GM12878 (cell line): ENCODE results near the gene SMOC2. TPM values are rescaled to one million over a fixed set of nuclear protein-coding genes. Genes with fewer than 3 reads are reported as not detected.

Experiments
- ATAC-seq: fragments of 200-7000 bp; cut with Tn5 transposase; 3 replicates; pipeline ENCODE4 v1.9.1; 2020; ENCODE audit warnings: mild to moderate bottlenecking, moderate library complexity
- BruUV-seq: library from RNA; stranded (reverse); fragments of 400-500 nt; replicated peaks from 2 replicates; lab custom pipeline; 2021; lab: Mats Ljungman, UMichigan
- CTCF ChIA-PET: fragments of 300-600 bp; sonication (Branson Sonifier 250); formaldehyde crosslinking; extraction: SDS; loops from one replicate; lab custom pipeline; 2021; ENCODE audit warnings: inconsistent platforms; lab: Yijun Ruan, JAX
- POLR2A ChIA-PET: fragments of 350-600 bp; formaldehyde crosslinking; extraction: SDS; loops from one replicate; lab custom pipeline; 2021; ENCODE audit warnings: inconsistent platforms; lab: Charles Lee
- RAD21 ChIA-PET: fragments of 300-600 bp; sonication (Branson Sonifier 250); formaldehyde crosslinking; loops from one replicate; lab custom pipeline; 2023; ENCODE audit warnings: antibody characterized with exemption; ENCODE audit not compliant: unreplicated experiment; lab: Charles Lee
- SMC1A ChIA-PET: fragments of 300-600 bp; sonication (Branson Sonifier 250); formaldehyde crosslinking; loops from one replicate; lab custom pipeline; 2023; ENCODE audit not compliant: unreplicated experiment, uncharacterized antibody; lab: Charles Lee
- DNase-seq: peaks from one replicate; pipeline ENCODE4 v3.0.0-alpha.2; 2011; ENCODE audit warnings: low read depth, low spot score
- FAIRE-seq: peaks from 3 replicates; lab custom pipeline; 2011; peaks lifted over from hg19 to GRCh38; lab: Jason Lieb, UNC
- H2AFZ ChIP-seq: 2 replicates; pipeline ENCODE4 v1.6.0; 2011; ENCODE audit warnings: low read depth, low read length, control low read depth; ENCODE audit not compliant: control insufficient read depth
- H3K27ac ChIP-seq: 2 replicates; pipeline ENCODE4 v1.5.1; 2011; ENCODE audit warnings: control low read depth; ENCODE audit not compliant: control insufficient read depth, insufficient read depth
- H3K27me3 ChIP-seq, 2 experiments: replicated peaks in 1 of 2; 2 replicates each; pipeline versions ENCODE4 v1.6.0 to v1.6.1; 2011; ENCODE audit warnings: low read length in 1 of 2; ENCODE audit not compliant: control insufficient read depth in 2 of 2, insufficient read depth in 2 of 2
- H3K36me3 ChIP-seq, 2 experiments: 2 replicates each; pipeline ENCODE4 v1.5.1; 2011; ENCODE audit warnings: low read length in 1 of 2; ENCODE audit not compliant: control insufficient read depth in 2 of 2, insufficient read depth in 2 of 2
- H3K4me1 ChIP-seq: 2 replicates; pipeline ENCODE4 v1.6.1; 2011; ENCODE audit warnings: mild to moderate bottlenecking, low read length, moderate library complexity, mixed read lengths; ENCODE audit not compliant: control insufficient read depth, insufficient read depth
- H3K4me2 ChIP-seq: 2 replicates; pipeline ENCODE4 v1.6.0; 2011; ENCODE audit warnings: control low read depth; ENCODE audit not compliant: control insufficient read depth, insufficient read depth
- H3K4me3 ChIP-seq: fragments of 200-600 bp; sonication (generic); 2 replicates; pipeline ENCODE4 v1.5.1; 2016
- H3K79me2 ChIP-seq: 2 replicates; pipeline ENCODE4 v1.6.0; 2011; ENCODE audit warnings: low read length; ENCODE audit not compliant: control insufficient read depth, insufficient read depth
- H3K9ac ChIP-seq: 2 replicates; pipeline ENCODE4 v1.8.0; 2011; ENCODE audit warnings: low read length, control low read depth, mixed read lengths; ENCODE audit not compliant: control insufficient read depth, insufficient read depth
- H3K9me3 ChIP-seq: replicated peaks from 3 replicates; pipeline ENCODE4 v1.5.1; 2011; ENCODE audit warnings: mild to moderate bottlenecking, low read length; ENCODE audit not compliant: control insufficient read depth, insufficient read depth
- H4K20me1 ChIP-seq: 2 replicates; pipeline ENCODE4 v1.6.0; 2011; ENCODE audit not compliant: control insufficient read depth, insufficient read depth
- RELA ChIP-seq: fragments of 450-650 bp; IDR thresholded peaks from 2 replicates; pipeline ENCODE4 v1.8.0; 2014; ENCODE audit warnings: borderline replicate concordance; ENCODE audit not compliant: partially characterized antibody
- ZNF207 ChIP-seq: fragments of 450-650 bp; IDR thresholded peaks from 2 replicates; pipeline ENCODE4 v1.6.1; 2014; ENCODE audit warnings: antibody characterized with exemption, mild to moderate bottlenecking, borderline replicate concordance
- WGBS: methylation state at CpG from one replicate; pipeline ENCODE4 v1.1.6; 2016; ENCODE audit warnings: low lambda C conversion rate; ENCODE audit not compliant: insufficient replicate concordance, insufficient coverage; ENCODE audit errors: missing lambda C conversion rate; 5-methylcytosine and 5-hydroxymethylcytosine counted together
- in situ Hi-C: fragments of 300-500 bp; cut with MboI; formaldehyde crosslinking; loops from 9 replicates; pipeline ENCODE4 v1.14.3; 2018; ENCODE audit warnings: mixed read lengths
- intact Hi-C: fragments of 100-400 bp; cut with micrococcal nuclease; formaldehyde crosslinking; loops from one replicate; pipeline ENCODE4 v1.14.2; 2022; ENCODE audit not compliant: unreplicated experiment
- polyA plus RNA-seq, 11 experiments: library from polyadenylated mRNA; depleted of rRNA in 4 of 11; unstranded in 6 of 11; stranded (reverse) in 5 of 11; fragments of >200 nt; fragmentation: Nextera tagmentation in 4 of 11; fragmentation: Illumina TruSeq in 1 of 11; extraction: Ambion mirVana in 4 of 11; extraction: Trizol in 1 of 11; gene quantifications; 1 replicate in 1 of 11; 2 replicates in 10 of 11; pipeline versions ENCODE4 v1.2.1 to v1.2.3, GENCODE V29; 2011 to 2016; ENCODE audit warnings: inconsistent platforms in 2 of 11, missing spikeins in 2 of 11, low read depth in 1 of 11
- total RNA-seq, 4 experiments: library from RNA; depleted of rRNA in 3 of 4; stranded (reverse); fragments of >200 nt in 3 of 4; fragmentation: Illumina TruSeq in 1 of 4; extraction: Trizol in 1 of 4; gene quantifications; 2 replicates each; pipeline versions ENCODE4 v1.2.1 to v1.2.3, GENCODE V29; 2013 to 2021
- TF ChIP-seq, protein P1 (sequence below): fragments of 450-650 bp; IDR thresholded peaks from 2 replicates; pipeline ENCODE4 v1.6.1; 2017; ENCODE audit warnings: borderline replicate concordance
- TF ChIP-seq, protein P2 (sequence below): IDR thresholded peaks from 2 replicates; pipeline ENCODE4 v1.6.1; 2011; ENCODE audit warnings: borderline replicate concordance, low read depth, mild to moderate bottlenecking, moderate library complexity, low read length; ENCODE audit not compliant: insufficient read depth, poor library complexity, severe bottlenecking

SMOC2 gene
- total and polyA plus RNA-seq, 10 of the 15 experiments (the other 5 are each of a cell fraction or from before 2014, with no cell fraction given): 0.10 to 0.12 TPM; not detected in 8

DNA sequence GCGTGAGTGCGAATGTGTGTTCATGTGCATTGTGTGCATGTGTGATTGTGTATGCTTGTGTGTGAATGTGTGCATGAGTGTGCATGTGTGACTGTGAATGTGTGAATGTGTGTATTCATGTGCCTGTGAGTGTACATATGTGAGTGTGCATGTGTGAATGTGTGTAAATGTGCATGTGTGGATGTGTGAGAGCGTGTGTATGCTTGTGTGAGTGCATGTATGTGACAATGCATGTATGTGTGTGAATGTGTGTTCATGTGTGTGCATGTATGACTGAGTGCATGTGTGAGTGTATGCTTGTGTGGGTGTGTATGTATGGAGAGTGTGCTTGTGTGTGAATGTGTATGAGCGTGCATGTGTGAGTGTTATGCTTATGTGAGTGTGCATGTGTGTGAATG lies 77.4 kb downstream of the SMOC2 start:
- TF ChIP-seq, protein P1, sequence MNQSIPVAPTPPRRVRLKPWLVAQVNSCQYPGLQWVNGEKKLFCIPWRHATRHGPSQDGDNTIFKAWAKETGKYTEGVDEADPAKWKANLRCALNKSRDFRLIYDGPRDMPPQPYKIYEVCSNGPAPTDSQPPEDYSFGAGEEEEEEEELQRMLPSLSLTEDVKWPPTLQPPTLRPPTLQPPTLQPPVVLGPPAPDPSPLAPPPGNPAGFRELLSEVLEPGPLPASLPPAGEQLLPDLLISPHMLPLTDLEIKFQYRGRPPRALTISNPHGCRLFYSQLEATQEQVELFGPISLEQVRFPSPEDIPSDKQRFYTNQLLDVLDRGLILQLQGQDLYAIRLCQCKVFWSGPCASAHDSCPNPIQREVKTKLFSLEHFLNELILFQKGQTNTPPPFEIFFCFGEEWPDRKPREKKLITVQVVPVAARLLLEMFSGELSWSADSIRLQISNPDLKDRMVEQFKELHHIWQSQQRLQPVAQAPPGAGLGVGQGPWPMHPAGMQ: 0 out of 2 replicates have a peak, but pooled peaks have one; percentile 14
- TF ChIP-seq, protein P2, sequence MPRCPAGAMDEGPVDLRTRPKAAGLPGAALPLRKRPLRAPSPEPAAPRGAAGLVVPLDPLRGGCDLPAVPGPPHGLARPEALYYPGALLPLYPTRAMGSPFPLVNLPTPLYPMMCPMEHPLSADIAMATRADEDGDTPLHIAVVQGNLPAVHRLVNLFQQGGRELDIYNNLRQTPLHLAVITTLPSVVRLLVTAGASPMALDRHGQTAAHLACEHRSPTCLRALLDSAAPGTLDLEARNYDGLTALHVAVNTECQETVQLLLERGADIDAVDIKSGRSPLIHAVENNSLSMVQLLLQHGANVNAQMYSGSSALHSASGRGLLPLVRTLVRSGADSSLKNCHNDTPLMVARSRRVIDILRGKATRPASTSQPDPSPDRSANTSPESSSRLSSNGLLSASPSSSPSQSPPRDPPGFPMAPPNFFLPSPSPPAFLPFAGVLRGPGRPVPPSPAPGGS: peak; percentile 38
- TF ChIP-seq ZNF207 (no peak), RELA (no peak)
- no TSS peak for BruUV-seq
- WGBS: 59% methylated on average over 4 of the region's 4 CpGs
- H3K4me3 ChIP-seq: no peak overlapping the region
- no peak for ATAC-seq
- ChIA-PET POLR2A (no interaction called here), CTCF (no interaction called here), RAD21 (no interaction called here), SMC1A (no interaction called here)
- no peaks in the 10 kb centered on the region for H4K20me1 ChIP-seq
- no peak overlapping the region for H2AFZ ChIP-seq
- H3K4me2 ChIP-seq: no peak overlapping the region
- FAIRE-seq: no peak
- no peaks in the 10 kb centered on the region for H3K4me1 ChIP-seq
- no peaks in the 10 kb centered on the region; the same call in 2 of the 3 replicates for H3K9me3 ChIP-seq
- H3K27me3 ChIP-seq: no peaks in the 10 kb centered on the region
- in situ Hi-C loops (no loop called here), intact Hi-C loops (no loop called here)
- DNase-seq: no peak
- H3K9ac ChIP-seq: no peak overlapping the region
- no peaks in the 10 kb centered on the region for H3K36me3 ChIP-seq
- no peaks in the 10 kb centered on the region for H3K79me2 ChIP-seq
- H3K27ac ChIP-seq: no peak overlapping the region
